HEK293 (cell line): ENCODE measurements around the gene SPIN3.
A peak's percentile ranks its signal among the peaks of the same experiment; 100 is the strongest.

Experiments used
- CTCF ChIA-PET: fragments of 350-600 bp; formaldehyde crosslinking; extraction: SDS; loops from one replicate; lab custom pipeline; 2021; ENCODE audit warnings: antibody characterized with exemption; lab: Yijun Ruan, JAX
- POLR2A ChIA-PET: fragments of 300-600 bp; formaldehyde crosslinking; extraction: SDS; loops from one replicate; lab custom pipeline; 2020; ENCODE audit warnings: antibody characterized with exemption, inconsistent platforms; lab: Yijun Ruan, JAX
- H3K27ac ChIP-seq: fragments of 200-500 bp; sonication (Bioruptor generic); 2 replicates; pipeline ENCODE4 v1.5.1; 2014; ENCODE audit warnings: low read depth, low read length, control low read depth, inconsistent platforms; ENCODE audit errors: extremely low read depth
- H3K36me3 ChIP-seq, 2 experiments: fragments of 200-500 bp in 1 of 2; sonication (Bioruptor generic) in 1 of 2; 1 replicate in 1 of 2; 2 replicates in 1 of 2; pipeline ENCODE4 v1.5.1; 2014 to 2017; ENCODE audit warnings: inconsistent platforms in 2 of 2, low read length in 2 of 2; ENCODE audit not compliant: control insufficient read depth in 2 of 2, insufficient read depth in 1 of 2
- H3K4me1 ChIP-seq: fragments of 200-500 bp; sonication (Bioruptor generic); 2 replicates; pipeline ENCODE4 v1.5.1; 2014; ENCODE audit warnings: mild to moderate bottlenecking, low read length, inconsistent platforms; ENCODE audit not compliant: control insufficient read depth, insufficient read depth
- H3K4me3 ChIP-seq: 2 replicates; pipeline ENCODE4 v1.5.1; 2011; ENCODE audit warnings: low read depth, mild to moderate bottlenecking, control low read depth, low read length, moderate library complexity
- H3K9me3 ChIP-seq: fragments of 200-500 bp; sonication (Bioruptor generic); 2 replicates; pipeline ENCODE4 v1.5.1; 2014; ENCODE audit warnings: low read depth, low read length, inconsistent platforms; ENCODE audit not compliant: control insufficient read depth, insufficient read depth
- MZF1 ChIP-seq: fragments of 450-650 bp; formaldehyde crosslinking; IDR thresholded peaks from 2 replicates; pipeline ENCODE4 v1.5.1; 2017; ENCODE audit warnings: missing biosample characterization, missing genetic modification characterization, borderline replicate concordance
- OSR2 ChIP-seq: fragments of 450-650 bp; formaldehyde crosslinking; IDR thresholded peaks from 2 replicates; pipeline ENCODE4 v1.5.1; 2016; ENCODE audit warnings: missing biosample characterization, missing genetic modification characterization
- REPIN1 ChIP-seq: fragments of 450-650 bp; formaldehyde crosslinking; IDR thresholded peaks from 2 replicates; pipeline ENCODE4 v1.5.1; 2017; ENCODE audit warnings: missing biosample characterization, missing genetic modification characterization, low read depth
- ZBTB8A ChIP-seq: fragments of 450-650 bp; formaldehyde crosslinking; IDR thresholded peaks from 2 replicates; pipeline ENCODE4 v1.5.1; 2016; ENCODE audit warnings: missing biosample characterization, missing genetic modification characterization
- ZFHX2 ChIP-seq: fragments of 450-650 bp; formaldehyde crosslinking; conservative IDR thresholded peaks from 2 replicates; pipeline ENCODE4 v1.5.1; 2016; ENCODE audit warnings: missing biosample characterization, missing genetic modification characterization
- ZFP41 ChIP-seq: fragments of 450-650 bp; formaldehyde crosslinking; IDR thresholded peaks from 2 replicates; pipeline ENCODE4 v1.5.1; 2016; ENCODE audit warnings: missing biosample characterization, missing genetic modification characterization, borderline replicate concordance
- ZNF280D ChIP-seq: fragments of 450-650 bp; formaldehyde crosslinking; IDR thresholded peaks from 2 replicates; pipeline ENCODE4 v1.5.1; 2016; ENCODE audit warnings: missing biosample characterization, missing genetic modification characterization
- ZNF311 ChIP-seq: fragments of 450-650 bp; formaldehyde crosslinking; IDR thresholded peaks from 2 replicates; pipeline ENCODE4 v1.5.1; 2017; ENCODE audit warnings: missing biosample characterization, missing genetic modification characterization, borderline replicate concordance
- ZNF341 ChIP-seq: fragments of 450-650 bp; formaldehyde crosslinking; IDR thresholded peaks from 2 replicates; pipeline ENCODE4; 2016; ENCODE audit warnings: low read depth, missing biosample characterization, missing genetic modification characterization
- ZNF510 ChIP-seq: fragments of 450-650 bp; formaldehyde crosslinking; IDR thresholded peaks from 2 replicates; pipeline ENCODE4 v1.5.1; 2018; ENCODE audit warnings: mild to moderate bottlenecking, missing genetic modification characterization, missing biosample characterization; ENCODE audit not compliant: insufficient replicate concordance
- ZNF530 ChIP-seq: fragments of 450-650 bp; formaldehyde crosslinking; IDR thresholded peaks from 2 replicates; pipeline ENCODE4 v1.5.1; 2016; ENCODE audit warnings: low read depth, missing biosample characterization, missing genetic modification characterization
- ZNF560 ChIP-seq: fragments of 450-650 bp; formaldehyde crosslinking; IDR thresholded peaks from 2 replicates; pipeline ENCODE4 v1.5.1; 2017; ENCODE audit warnings: missing biosample characterization, missing genetic modification characterization, borderline replicate concordance
- ZNF629 ChIP-seq: fragments of 450-650 bp; formaldehyde crosslinking; IDR thresholded peaks from 2 replicates; pipeline ENCODE4 v1.5.1; 2017; ENCODE audit warnings: missing biosample characterization, missing genetic modification characterization
- ZNF777 ChIP-seq: fragments of 450-650 bp; formaldehyde crosslinking; IDR thresholded peaks from 2 replicates; pipeline ENCODE4 v1.5.1; 2017; ENCODE audit warnings: missing biosample characterization, missing genetic modification characterization, borderline replicate concordance
- ZNF837 ChIP-seq: fragments of 450-650 bp; formaldehyde crosslinking; IDR thresholded peaks from 2 replicates; pipeline ENCODE4 v1.5.1; 2016; ENCODE audit warnings: missing biosample characterization, missing genetic modification characterization
- TF ChIP-seq, protein P1 (sequence below): fragments of 450-650 bp; formaldehyde crosslinking; conservative IDR thresholded peaks from 2 replicates; pipeline ENCODE4 v1.5.1; 2016; ENCODE audit warnings: low read depth, missing biosample characterization, missing genetic modification characterization
- TF ChIP-seq, protein P2 (sequence below): fragments of 450-650 bp; formaldehyde crosslinking; IDR thresholded peaks from 2 replicates; pipeline ENCODE4 v1.5.1; 2017; ENCODE audit warnings: missing biosample characterization, missing genetic modification characterization
- TF ChIP-seq, protein P3 (sequence below): fragments of 450-650 bp; formaldehyde crosslinking; IDR thresholded peaks from 2 replicates; pipeline ENCODE4 v1.5.1; 2017; ENCODE audit warnings: missing biosample characterization, missing genetic modification characterization
- TF ChIP-seq, protein P4 (sequence below): fragments of 450-650 bp; formaldehyde crosslinking; conservative IDR thresholded peaks from 2 replicates; pipeline ENCODE4 v1.5.1; 2016; ENCODE audit warnings: low read depth, missing biosample characterization, missing genetic modification characterization

SPIN3 gene

GRCh38 chrX:56995271-56995994 lies at the start of gene SPIN3 (continued):
- TF ChIP-seq, protein P1, sequence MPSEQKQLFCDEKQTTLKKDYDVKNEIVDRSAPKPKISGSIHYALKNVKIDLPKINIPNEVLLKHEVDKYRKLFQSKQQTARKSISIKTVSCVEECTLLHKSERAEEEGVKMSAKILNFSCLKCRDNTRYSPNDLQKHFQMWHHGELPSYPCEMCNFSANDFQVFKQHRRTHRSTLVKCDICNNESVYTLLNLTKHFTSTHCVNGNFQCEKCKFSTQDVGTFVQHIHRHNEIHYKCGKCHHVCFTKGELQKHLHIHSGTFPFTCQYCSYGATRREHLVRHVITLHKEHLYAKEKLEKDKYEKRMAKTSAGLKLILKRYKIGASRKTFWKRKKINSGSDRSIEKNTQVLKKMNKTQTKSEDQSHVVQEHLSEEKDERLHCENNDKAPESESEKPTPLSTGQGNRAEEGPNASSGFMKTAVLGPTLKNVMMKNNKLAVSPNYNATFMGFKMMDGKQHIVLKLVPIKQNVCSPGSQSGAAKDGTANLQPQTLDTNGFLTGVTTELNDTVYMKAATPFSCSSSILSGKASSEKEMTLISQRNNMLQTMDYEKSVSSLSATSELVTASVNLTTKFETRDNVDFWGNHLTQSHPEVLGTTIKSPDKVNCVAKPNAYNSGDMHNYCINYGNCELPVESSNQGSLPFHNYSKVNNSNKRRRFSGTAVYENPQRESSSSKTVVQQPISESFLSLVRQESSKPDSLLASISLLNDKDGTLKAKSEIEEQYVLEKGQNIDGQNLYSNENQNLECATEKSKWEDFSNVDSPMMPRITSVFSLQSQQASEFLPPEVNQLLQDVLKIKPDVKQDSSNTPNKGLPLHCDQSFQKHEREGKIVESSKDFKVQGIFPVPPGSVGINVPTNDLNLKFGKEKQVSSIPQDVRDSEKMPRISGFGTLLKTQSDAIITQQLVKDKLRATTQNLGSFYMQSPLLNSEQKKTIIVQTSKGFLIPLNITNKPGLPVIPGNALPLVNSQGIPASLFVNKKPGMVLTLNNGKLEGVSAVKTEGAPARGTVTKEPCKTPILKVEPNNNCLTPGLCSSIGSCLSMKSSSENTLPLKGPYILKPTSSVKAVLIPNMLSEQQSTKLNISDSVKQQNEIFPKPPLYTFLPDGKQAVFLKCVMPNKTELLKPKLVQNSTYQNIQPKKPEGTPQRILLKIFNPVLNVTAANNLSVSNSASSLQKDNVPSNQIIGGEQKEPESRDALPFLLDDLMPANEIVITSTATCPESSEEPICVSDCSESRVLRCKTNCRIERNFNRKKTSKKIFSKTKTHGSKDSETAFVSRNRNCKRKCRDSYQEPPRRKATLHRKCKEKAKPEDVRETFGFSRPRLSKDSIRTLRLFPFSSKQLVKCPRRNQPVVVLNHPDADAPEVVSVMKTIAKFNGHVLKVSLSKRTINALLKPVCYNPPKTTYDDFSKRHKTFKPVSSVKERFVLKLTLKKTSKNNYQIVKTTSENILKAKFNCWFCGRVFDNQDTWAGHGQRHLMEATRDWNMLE (tag by site-specific recombination), result 0 out of 2 replicates have a peak, but pooled peaks have one; percentile 45
- TF ChIP-seq OSR2 (tag by site-specific recombination) (peak; percentile 49), ZFHX2 (tag by site-specific recombination) (peak; percentile 38), ZNF560 (no peak), ZNF837 (tag by site-specific recombination) (no peak), MZF1 (tag by site-specific recombination) (peak; percentile 39; the same call in 1 of the 2 replicates), ZNF510 (no peak), ZNF629 (peak; percentile 29; the same call in 1 of the 2 replicates), ZNF530 (tag by site-specific recombination) (peak; percentile 73), ZFP41 (no peak), ZBTB8A (tag by site-specific recombination) (peak; percentile 66), REPIN1 (tag by site-specific recombination) (no peak), ZNF341 (tag by site-specific recombination) (peak; percentile 31; the same call in 1 of the 2 replicates)
- TF ChIP-seq, protein P2, sequence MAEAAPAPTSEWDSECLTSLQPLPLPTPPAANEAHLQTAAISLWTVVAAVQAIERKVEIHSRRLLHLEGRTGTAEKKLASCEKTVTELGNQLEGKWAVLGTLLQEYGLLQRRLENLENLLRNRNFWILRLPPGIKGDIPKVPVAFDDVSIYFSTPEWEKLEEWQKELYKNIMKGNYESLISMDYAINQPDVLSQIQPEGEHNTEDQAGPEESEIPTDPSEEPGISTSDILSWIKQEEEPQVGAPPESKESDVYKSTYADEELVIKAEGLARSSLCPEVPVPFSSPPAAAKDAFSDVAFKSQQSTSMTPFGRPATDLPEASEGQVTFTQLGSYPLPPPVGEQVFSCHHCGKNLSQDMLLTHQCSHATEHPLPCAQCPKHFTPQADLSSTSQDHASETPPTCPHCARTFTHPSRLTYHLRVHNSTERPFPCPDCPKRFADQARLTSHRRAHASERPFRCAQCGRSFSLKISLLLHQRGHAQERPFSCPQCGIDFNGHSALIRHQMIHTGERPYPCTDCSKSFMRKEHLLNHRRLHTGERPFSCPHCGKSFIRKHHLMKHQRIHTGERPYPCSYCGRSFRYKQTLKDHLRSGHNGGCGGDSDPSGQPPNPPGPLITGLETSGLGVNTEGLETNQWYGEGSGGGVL (tag by site-specific recombination), result 0 out of 2 replicates have a peak, but pooled peaks have one; percentile 58

- ChIA-PET POLR2A (no interaction called here), CTCF (no interaction called here)
- Histone ChIP-seq H3K36me3 (no peaks in the 10 kb centered on the region), H3K9me3 (no peaks in the 10 kb centered on the region), H3K4me3 (no peak overlapping the region), H3K27ac (no peak overlapping the region), H3K4me1 (no peaks in the 10 kb centered on the region)
- TF ChIP-seq, protein P3, sequence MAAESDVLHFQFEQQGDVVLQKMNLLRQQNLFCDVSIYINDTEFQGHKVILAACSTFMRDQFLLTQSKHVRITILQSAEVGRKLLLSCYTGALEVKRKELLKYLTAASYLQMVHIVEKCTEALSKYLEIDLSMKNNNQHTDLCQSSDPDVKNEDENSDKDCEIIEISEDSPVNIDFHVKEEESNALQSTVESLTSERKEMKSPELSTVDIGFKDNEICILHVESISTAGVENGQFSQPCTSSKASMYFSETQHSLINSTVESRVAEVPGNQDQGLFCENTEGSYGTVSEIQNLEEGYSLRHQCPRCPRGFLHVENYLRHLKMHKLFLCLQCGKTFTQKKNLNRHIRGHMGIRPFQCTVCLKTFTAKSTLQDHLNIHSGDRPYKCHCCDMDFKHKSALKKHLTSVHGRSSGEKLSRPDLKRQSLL (tag by site-specific recombination), result no peak
- TF ChIP-seq ZNF311, result no peak
- no peak for TF ChIP-seq ZFHX2 (tag by site-specific recombination)
- TF ChIP-seq ZNF280D, result no peak
- TF ChIP-seq, protein P4, sequence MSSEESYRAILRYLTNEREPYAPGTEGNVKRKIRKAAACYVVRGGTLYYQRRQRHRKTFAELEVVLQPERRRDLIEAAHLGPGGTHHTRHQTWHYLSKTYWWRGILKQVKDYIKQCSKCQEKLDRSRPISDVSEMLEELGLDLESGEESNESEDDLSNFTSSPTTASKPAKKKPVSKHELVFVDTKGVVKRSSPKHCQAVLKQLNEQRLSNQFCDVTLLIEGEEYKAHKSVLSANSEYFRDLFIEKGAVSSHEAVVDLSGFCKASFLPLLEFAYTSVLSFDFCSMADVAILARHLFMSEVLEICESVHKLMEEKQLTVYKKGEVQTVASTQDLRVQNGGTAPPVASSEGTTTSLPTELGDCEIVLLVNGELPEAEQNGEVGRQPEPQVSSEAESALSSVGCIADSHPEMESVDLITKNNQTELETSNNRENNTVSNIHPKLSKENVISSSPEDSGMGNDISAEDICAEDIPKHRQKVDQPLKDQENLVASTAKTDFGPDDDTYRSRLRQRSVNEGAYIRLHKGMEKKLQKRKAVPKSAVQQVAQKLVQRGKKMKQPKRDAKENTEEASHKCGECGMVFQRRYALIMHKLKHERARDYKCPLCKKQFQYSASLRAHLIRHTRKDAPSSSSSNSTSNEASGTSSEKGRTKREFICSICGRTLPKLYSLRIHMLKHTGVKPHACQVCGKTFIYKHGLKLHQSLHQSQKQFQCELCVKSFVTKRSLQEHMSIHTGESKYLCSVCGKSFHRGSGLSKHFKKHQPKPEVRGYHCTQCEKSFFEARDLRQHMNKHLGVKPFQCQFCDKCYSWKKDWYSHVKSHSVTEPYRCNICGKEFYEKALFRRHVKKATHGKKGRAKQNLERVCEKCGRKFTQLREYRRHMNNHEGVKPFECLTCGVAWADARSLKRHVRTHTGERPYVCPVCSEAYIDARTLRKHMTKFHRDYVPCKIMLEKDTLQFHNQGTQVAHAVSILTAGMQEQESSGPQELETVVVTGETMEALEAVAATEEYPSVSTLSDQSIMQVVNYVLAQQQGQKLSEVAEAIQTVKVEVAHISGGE (tag by site-specific recombination), result no peak
- no peak for TF ChIP-seq ZNF777 (tag by site-specific recombination)
Measured at GRCh38 chrX:57044245-57044644, 48.9 kb upstream of the SPIN3 start.
